SK-N-SH treated with all-trans-retinoic acid at 6 μM for 48 hours (cell line): Measurements from ENCODE around the gene LRP3.

Experiments used
- ATAC-seq: fragments of 200-7000 bp; cut with Tn5 transposase; 3 replicates; pipeline ENCODE4 v1.9.1; 2020; ENCODE audit warnings: mild to moderate bottlenecking, moderate library complexity
- BACH2 ChIP-seq: fragments of 250-450 bp; sonication (Bioruptor Pico); IDR thresholded peaks from 2 replicates; pipeline ENCODE4 v1.9.0; 2021; ENCODE audit warnings: mild to moderate bottlenecking, borderline replicate concordance
- CREB5 ChIP-seq: fragments of 250-450 bp; sonication (Bioruptor Pico); IDR thresholded peaks from 2 replicates; pipeline ENCODE4 v1.5.1; 2020; ENCODE audit warnings: low read depth, mild to moderate bottlenecking, moderate library complexity
- CSRNP3 ChIP-seq: fragments of 250-450 bp; sonication (Bioruptor Pico); IDR thresholded peaks from 2 replicates; pipeline ENCODE4 v1.5.1; 2021; ENCODE audit warnings: mild to moderate bottlenecking, moderate library complexity
- ESRRG ChIP-seq: fragments of 250-450 bp; sonication (Bioruptor Pico); IDR thresholded peaks from 2 replicates; pipeline ENCODE4 v1.6.1; 2021; ENCODE audit warnings: mild to moderate bottlenecking
- ISL1 ChIP-seq: fragments of 250-450 bp; sonication (Bioruptor Pico); IDR thresholded peaks from 2 replicates; pipeline ENCODE4 v2.1.2; 2022; ENCODE audit warnings: mild to moderate bottlenecking, moderate library complexity
- PATZ1 ChIP-seq: fragments of 250-450 bp; sonication (Bioruptor Pico); IDR thresholded peaks from 2 replicates; pipeline ENCODE4 v1.8.0; 2020; ENCODE audit warnings: mild to moderate bottlenecking, moderate library complexity, borderline replicate concordance
- POU6F1 ChIP-seq: fragments of 250-450 bp; sonication (Bioruptor Pico); IDR thresholded peaks from 2 replicates; pipeline ENCODE4 v1.8.0; 2021; ENCODE audit warnings: low read depth, mild to moderate bottlenecking, moderate library complexity, borderline replicate concordance
- PPARA ChIP-seq: fragments of 250-450 bp; sonication (Bioruptor Pico); IDR thresholded peaks from 2 replicates; pipeline ENCODE4 v1.5.0; 2020; ENCODE audit warnings: mild to moderate bottlenecking, borderline replicate concordance
- RARB ChIP-seq: fragments of 250-450 bp; sonication (Bioruptor Pico); IDR thresholded peaks from 2 replicates; pipeline ENCODE4 v1.8.0; 2021; ENCODE audit warnings: mild to moderate bottlenecking, moderate library complexity
- SNAI2 ChIP-seq: fragments of 250-450 bp; sonication (Bioruptor Pico); IDR thresholded peaks from 2 replicates; pipeline ENCODE4 v1.5.0; 2020; ENCODE audit warnings: mild to moderate bottlenecking, moderate library complexity
- TCF4 ChIP-seq: fragments of 250-450 bp; sonication (Bioruptor Pico); IDR thresholded peaks from 2 replicates; pipeline ENCODE4 v1.8.0; 2021; ENCODE audit warnings: mild to moderate bottlenecking, moderate library complexity, borderline replicate concordance
- TOX ChIP-seq: fragments of 250-450 bp; sonication (Bioruptor Pico); IDR thresholded peaks from 2 replicates; pipeline ENCODE4 v1.8.0; 2021; ENCODE audit warnings: mild to moderate bottlenecking, moderate library complexity, borderline replicate concordance
- TSHZ2 ChIP-seq: fragments of 250-450 bp; sonication (Bioruptor Pico); IDR thresholded peaks from 2 replicates; pipeline ENCODE4 v1.5.0; 2020; ENCODE audit warnings: mild to moderate bottlenecking, moderate library complexity
- ZC3H10 ChIP-seq: fragments of 250-450 bp; sonication (Bioruptor Pico); IDR thresholded peaks from 2 replicates; pipeline ENCODE4 v1.5.1; 2021; ENCODE audit warnings: mild to moderate bottlenecking, moderate library complexity
- ZFP3 ChIP-seq: fragments of 250-450 bp; sonication (Bioruptor Pico); IDR thresholded peaks from 2 replicates; pipeline ENCODE4 v1.5.0; 2020; ENCODE audit warnings: mild to moderate bottlenecking, moderate library complexity
- ZFP30 ChIP-seq: fragments of 450-650 bp; formaldehyde crosslinking; IDR thresholded peaks from 2 replicates; pipeline ENCODE4 v1.5.0; 2022; ENCODE audit warnings: mild to moderate bottlenecking, moderate library complexity
- ZNF565 ChIP-seq: fragments of 450-650 bp; formaldehyde crosslinking; conservative IDR thresholded peaks from 2 replicates; pipeline ENCODE4 v1.5.0; 2020; ENCODE audit warnings: low read depth, mild to moderate bottlenecking, moderate library complexity
- ZNF70 ChIP-seq: fragments of 450-650 bp; formaldehyde crosslinking; IDR thresholded peaks from 2 replicates; pipeline ENCODE4 v1.5.0; 2020; ENCODE audit warnings: mild to moderate bottlenecking, moderate library complexity
- ZNF8 ChIP-seq: fragments of 450-650 bp; formaldehyde crosslinking; IDR thresholded peaks from 2 replicates; pipeline ENCODE4 v1.5.0; 2020; ENCODE audit warnings: mild to moderate bottlenecking, moderate library complexity

LRP3 gene

GRCh38 chr19:33175886-33176669 is 18.1 kb upstream of the LRP3 start:
- TF ChIP-seq PATZ1 (no peak), TCF4 (CRISPR knock-in tag) (no peak), ZNF8 (no peak), BACH2 (CRISPR knock-in tag) (no peak), ISL1 (CRISPR knock-in tag) (no peak), ZFP30 (CRISPR knock-in tag) (no peak), ZFP3 (CRISPR knock-in tag) (no peak), RARB (no peak), TSHZ2 (CRISPR knock-in tag) (no peak), POU6F1 (no peak), PPARA (CRISPR knock-in tag) (no peak), ESRRG (CRISPR knock-in tag) (no peak), ZNF565 (CRISPR knock-in tag) (no peak), TOX (CRISPR knock-in tag) (no peak), CSRNP3 (no peak), SNAI2 (CRISPR knock-in tag) (no peak), ZC3H10 (no peak), ZNF70 (no peak)
- ATAC-seq, result peak; percentile 2

- ATAC-seq, result peak; percentile 91
- TF ChIP-seq CREB5 (CRISPR knock-in tag), result no peak
- no peak for TF ChIP-seq TOX (CRISPR knock-in tag)
- TF ChIP-seq TCF4 (CRISPR knock-in tag), result peak; percentile 32; the same call in 1 of the 2 replicates
- 0 out of 2 replicates have a peak, but pooled peaks have one; percentile 18 for TF ChIP-seq POU6F1
- TF ChIP-seq ZFP3 (CRISPR knock-in tag), result no peak
Measured at GRCh38 chr19:33176670-33177416, 17.3 kb upstream of the LRP3 start.
